ENCODE results near the gene MRPL44. TPM values are rescaled to one million over a fixed set of nuclear protein-coding genes. Genes with fewer than 3 reads are reported as not detected.
A peak's percentile ranks its signal among the peaks of the same experiment; 100 is the strongest.
"Not testable (repeated sequence)": the region's sequence is repeated elsewhere in the genome, so short reads cannot be mapped to it uniquely, and the experiment has no call there.

Gene MRPL44
- polyA plus RNA-seq, 3 donors: 33.1 to 41.5 (median 37.8) TPM

- no peak for DNase-seq (ENCODE audit: extremely low read depth in 1 of 11, low read depth in 9 of 11, low spot score in 4 of 11)
These were observed 26.9 kb upstream of the MRPL44 start for GRCh38 chr2:223930103-223930976.

GRCh38 chr2:223932816-223933800 lies 24.2 kb upstream of the MRPL44 start:
- no peak for DNase-seq (ENCODE audit: extremely low read depth in 1 of 11, low read depth in 9 of 11, low spot score in 4 of 11)

- DNase-seq (ENCODE audit: extremely low read depth in 1 of 11, low read depth in 9 of 11, low spot score in 4 of 11): no peak
These were observed 22.4 kb upstream of the MRPL44 start for GRCh38 chr2:223934870-223935269.

GRCh38 chr2:223935459-223936125 lies 21.7 kb upstream of the MRPL44 start:
- DNase-seq (ENCODE audit: extremely low read depth in 1 of 11, low read depth in 9 of 11, low spot score in 4 of 11): no peak

GRCh38 chr2:223936862-223937326 lies 20.4 kb upstream of the MRPL44 start:
- DNase-seq (ENCODE audit: extremely low read depth in 1 of 11, low read depth in 9 of 11, low spot score in 4 of 11): no peak

- DNase-seq (ENCODE audit: extremely low read depth in 1 of 11, low read depth in 9 of 11, low spot score in 4 of 11): no peak
These were observed 19.7 kb upstream of the MRPL44 start for GRCh38 chr2:223937535-223937934.

GRCh38 chr2:223939438-223939837 lies 17.8 kb upstream of the MRPL44 start:
- DNase-seq (ENCODE audit: extremely low read depth in 1 of 11, low read depth in 9 of 11, low spot score in 4 of 11): not testable (repeated sequence)

GRCh38 chr2:223941579-223942277 lies 15.5 kb upstream of the MRPL44 start:
- no peak for DNase-seq (ENCODE audit: extremely low read depth in 1 of 11, low read depth in 9 of 11, low spot score in 4 of 11)

GRCh38 chr2:223943135-223943534 lies 14.1 kb upstream of the MRPL44 start:
- DNase-seq (ENCODE audit: extremely low read depth in 1 of 11, low read depth in 9 of 11, low spot score in 4 of 11): no peak

GRCh38 chr2:223943561-223944008 lies 13.7 kb upstream of the MRPL44 start:
- peak in 3 of 11 donors; percentile 17 to 32 (median 26) for DNase-seq (ENCODE audit: extremely low read depth in 1 of 11, low read depth in 9 of 11, low spot score in 4 of 11)

GRCh38 chr2:223944166-223944702 lies 13.0 kb upstream of the MRPL44 start:
- peak in 2 of 11 donors; percentile 28 to 41 for DNase-seq (ENCODE audit: extremely low read depth in 1 of 11, low read depth in 9 of 11, low spot score in 4 of 11)

- DNase-seq (ENCODE audit: extremely low read depth in 1 of 11, low read depth in 9 of 11, low spot score in 4 of 11): peak; percentile 49 to 89 (median 84)
These were observed 12.3 kb upstream of the MRPL44 start, which contains the start of gene WDFY1 for GRCh38 chr2:223944703-223945531. Gene WDFY1, minus strand, starts transcription at chr2:223945335. Its CDS starts 51 bp downstream, at chr2:223945284.

- no peak for DNase-seq (ENCODE audit: extremely low read depth in 1 of 11, low read depth in 9 of 11, low spot score in 4 of 11)
These were observed 11.5 kb upstream of the MRPL44 start for GRCh38 chr2:223945755-223946154.

- DNase-seq (ENCODE audit: extremely low read depth in 1 of 11, low read depth in 9 of 11, low spot score in 4 of 11): no peak
These were observed 9.5 kb upstream of the MRPL44 start for GRCh38 chr2:223947711-223948205.

GRCh38 chr2:223949241-223949840 lies 7.9 kb upstream of the MRPL44 start:
- DNase-seq (ENCODE audit: extremely low read depth in 1 of 11, low read depth in 9 of 11, low spot score in 4 of 11): no peak

- no peak for DNase-seq (ENCODE audit: extremely low read depth in 1 of 11, low read depth in 9 of 11, low spot score in 4 of 11)
These were observed 6.6 kb upstream of the MRPL44 start for GRCh38 chr2:223950448-223951347.

All from renal cortex interstitium (tissue), 11 donors.